MM.1S (cell line): Measurements from ENCODE around the gene SLC4A3.

Experiments used
- CTCF ChIP-seq: fragments of 300-600 bp; sonication (generic); IDR thresholded peaks from 2 replicates; pipeline ENCODE4 v1.5.1; 2016; ENCODE audit warnings: antibody characterized with exemption, low read length, mixed read lengths
- EZH2 ChIP-seq: fragments of 300-600 bp; sonication (generic); optimal IDR thresholded peaks from 2 replicates; pipeline ENCODE3; 2017; ENCODE audit warnings: low read depth, mild to moderate bottlenecking, antibody characterized with exemption, low read length, mixed read lengths
- EZH2phosphoT487 ChIP-seq: fragments of 300-600 bp; sonication (generic); IDR thresholded peaks from 2 replicates; pipeline ENCODE4 v1.6.1; 2018; ENCODE audit warnings: antibody characterized with exemption, low read length

DNA sequence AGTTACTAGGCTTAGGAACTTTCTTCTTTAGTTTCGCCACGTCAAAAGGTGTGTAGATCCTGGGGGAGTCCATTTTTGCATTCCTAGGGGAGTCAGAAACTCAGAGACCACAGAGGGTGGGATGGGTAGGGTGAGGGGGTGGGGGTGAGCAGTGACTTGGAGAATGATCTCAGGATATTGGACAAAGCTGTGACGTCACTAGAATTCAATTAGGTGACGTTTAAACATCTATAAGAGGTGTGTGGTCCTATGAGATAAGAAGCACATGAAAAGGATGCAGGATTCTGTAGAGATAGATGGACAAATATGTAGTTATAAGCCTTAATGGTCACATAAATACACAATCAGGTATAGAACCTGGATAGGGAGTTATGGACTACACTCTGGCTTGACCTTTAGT, 21.5 kb downstream of the SLC4A3 start:
- TF ChIP-seq CTCF = no peak
- TF ChIP-seq EZH2 = no peak
- TF ChIP-seq EZH2phosphoT487 = no peak
